ENCODE measurements around the gene VMAC.

VMAC gene

DNA sequence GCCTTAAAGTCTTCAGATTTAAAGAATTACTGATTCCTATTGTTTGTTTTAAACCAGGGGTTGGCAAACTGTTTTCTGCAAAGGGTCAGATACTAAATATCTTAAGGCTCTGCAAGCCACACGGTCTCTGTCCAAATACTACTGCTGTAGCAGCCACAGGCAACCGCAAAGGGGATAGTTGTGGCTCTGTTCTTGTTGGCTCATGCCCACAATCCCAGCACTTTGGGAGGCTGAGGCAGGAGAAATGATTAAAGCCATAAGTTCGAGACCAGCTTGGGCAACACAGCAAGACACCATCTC is 50.9 kb downstream of the VMAC start:
- DNase-seq, result no peak
- H3K4me3 Mint-ChIP-seq, result no peak overlapping the region
- peak overlapping the region; percentile 67 for H3K27ac Mint-ChIP-seq

DNA sequence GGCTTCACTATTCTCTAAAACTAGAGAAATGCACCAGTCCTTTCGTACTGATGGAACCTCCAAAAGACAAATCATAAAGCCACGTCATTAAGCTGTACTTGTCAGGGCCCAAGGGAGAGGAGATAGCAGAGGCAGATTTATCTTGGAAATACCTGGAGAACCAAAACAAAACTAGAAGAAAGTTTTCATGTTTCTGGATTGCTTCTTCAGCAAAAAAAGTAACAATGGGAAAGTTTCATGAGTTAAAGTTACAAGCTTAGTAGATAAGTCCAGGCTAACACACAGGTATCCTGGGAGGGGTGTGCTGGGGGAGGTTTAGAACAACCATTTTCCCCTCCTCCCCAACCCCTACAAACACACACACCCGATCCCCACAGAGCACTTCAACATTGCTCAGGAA is 51.7 kb downstream of the VMAC start:
- Mint-ChIP-seq H3K9me3 (no peaks in the 10 kb centered on the region), H3K4me1 (ENCODE audit: low read depth) (peaks cover 95% of the 10 kb centered on the region), H3K4me3 (no peak overlapping the region), H3K36me3 (ENCODE audit: low read depth) (peaks cover 60% of the 10 kb centered on the region), H3K27me3 (no peaks in the 10 kb centered on the region), H3K27ac (peak overlapping the region; percentile 1)
- DNase-seq, result no peak

More for the DNA sequence above, 50.9 kb downstream of the VMAC start:
- no peaks in the 10 kb centered on the region for H3K27me3 Mint-ChIP-seq
- peaks cover 95% of the 10 kb centered on the region for H3K4me1 Mint-ChIP-seq (ENCODE audit: low read depth)
- H3K9me3 Mint-ChIP-seq, result no peaks in the 10 kb centered on the region
- H3K36me3 Mint-ChIP-seq (ENCODE audit: low read depth), result peaks cover 67% of the 10 kb centered on the region

DNA sequence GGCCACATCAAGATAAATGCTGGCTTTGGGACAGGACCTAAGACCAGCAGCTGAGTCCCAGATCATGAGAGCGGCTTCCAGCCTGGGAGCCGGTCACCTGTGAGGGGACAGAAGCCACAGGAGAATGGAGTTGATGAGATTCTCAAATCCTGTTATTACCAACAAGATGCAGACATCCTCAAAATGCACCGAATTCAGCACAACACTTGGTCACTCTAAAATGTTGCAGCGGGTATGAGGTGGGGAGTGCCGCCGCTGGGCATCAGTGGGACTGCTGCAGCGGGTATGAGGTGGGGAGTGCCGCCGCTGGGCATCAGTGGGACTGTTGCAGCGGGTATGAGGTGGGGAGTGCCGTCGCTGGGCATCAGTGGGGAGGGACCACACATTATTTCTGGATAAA is 52.1 kb downstream of the VMAC start:
- H3K27me3 Mint-ChIP-seq, result no peaks in the 10 kb centered on the region
- H3K4me3 Mint-ChIP-seq, result no peak overlapping the region
- DNase-seq, result no peak
- peaks cover 95% of the 10 kb centered on the region for H3K4me1 Mint-ChIP-seq (ENCODE audit: low read depth)
- H3K9me3 Mint-ChIP-seq, result no peaks in the 10 kb centered on the region
- H3K27ac Mint-ChIP-seq, result no peak overlapping the region
- H3K36me3 Mint-ChIP-seq (ENCODE audit: low read depth), result peaks cover 57% of the 10 kb centered on the region

DNA sequence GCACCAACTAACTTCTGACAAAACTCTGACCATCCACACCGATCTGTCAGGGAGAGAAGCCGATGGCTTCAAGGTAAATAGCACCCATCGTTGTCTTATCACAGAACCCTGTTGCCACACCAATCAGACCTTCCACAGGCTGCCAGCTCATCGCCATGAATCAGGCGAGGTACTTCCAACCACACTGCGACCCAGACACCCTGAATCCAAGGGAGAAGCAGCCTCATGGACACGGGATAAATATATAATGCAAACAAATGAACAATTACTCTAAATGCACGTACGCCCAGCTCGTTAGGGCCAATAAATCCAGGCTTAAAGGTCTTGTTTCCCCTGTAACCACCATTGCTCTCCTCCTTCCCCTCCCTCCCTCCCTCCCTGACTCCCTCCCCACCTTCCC is 52.5 kb downstream of the VMAC start:
- DNase-seq, result no peak
- H3K27me3 Mint-ChIP-seq, result no peaks in the 10 kb centered on the region
- H3K4me1 Mint-ChIP-seq (ENCODE audit: low read depth), result peaks cover 95% of the 10 kb centered on the region
- no peak overlapping the region for H3K4me3 Mint-ChIP-seq
- H3K27ac Mint-ChIP-seq, result peak overlapping the region; percentile 45
- no peaks in the 10 kb centered on the region for H3K9me3 Mint-ChIP-seq
- peaks cover 57% of the 10 kb centered on the region for H3K36me3 Mint-ChIP-seq (ENCODE audit: low read depth)

DNA sequence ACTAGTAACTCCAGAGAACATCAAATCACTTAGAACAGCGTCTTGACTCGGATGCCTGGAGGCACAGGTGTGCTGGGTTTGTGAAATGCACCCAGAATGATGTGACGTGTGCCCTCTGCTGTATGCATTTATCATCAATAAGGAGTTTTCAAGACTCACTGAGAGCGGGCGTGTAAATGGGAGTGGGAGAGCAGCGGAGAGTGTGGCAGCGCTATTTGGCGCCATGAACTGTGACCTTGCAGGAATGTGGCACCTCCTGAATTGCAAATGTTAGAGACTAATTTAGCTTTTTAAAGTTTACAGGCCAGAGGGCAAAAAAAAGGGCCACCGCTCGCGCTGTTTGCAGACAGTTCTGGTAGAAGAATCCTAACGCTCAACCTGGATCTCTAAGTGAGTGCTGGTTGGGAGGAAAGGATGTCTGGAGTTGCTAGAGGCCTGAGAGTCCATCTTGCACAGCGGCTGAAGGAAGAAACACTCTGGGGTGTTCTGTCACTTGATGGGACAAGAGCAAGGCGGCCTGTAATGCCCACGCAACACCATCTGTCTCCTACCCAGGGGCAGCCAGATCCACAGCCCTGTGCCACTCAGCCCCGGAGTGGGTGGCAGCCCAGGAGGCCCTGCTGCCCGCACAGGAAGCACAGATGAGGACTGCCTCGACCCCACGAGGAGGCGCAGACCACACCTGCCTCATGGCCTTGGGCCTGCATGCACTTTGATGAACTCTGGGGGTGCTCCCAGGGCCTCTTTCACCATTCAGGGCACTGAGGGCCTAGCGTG is 53.6 kb downstream of the VMAC start:
- H3K27ac Mint-ChIP-seq, result peak overlapping the region; percentile 84
- peaks cover 95% of the 10 kb centered on the region for H3K4me1 Mint-ChIP-seq (ENCODE audit: low read depth)
- H3K4me3 Mint-ChIP-seq, result no peak overlapping the region
- no peak for DNase-seq
- peaks cover 46% of the 10 kb centered on the region for H3K36me3 Mint-ChIP-seq (ENCODE audit: low read depth)
- no peaks in the 10 kb centered on the region for H3K9me3 Mint-ChIP-seq
- H3K27me3 Mint-ChIP-seq, result no peaks in the 10 kb centered on the region

DNA sequence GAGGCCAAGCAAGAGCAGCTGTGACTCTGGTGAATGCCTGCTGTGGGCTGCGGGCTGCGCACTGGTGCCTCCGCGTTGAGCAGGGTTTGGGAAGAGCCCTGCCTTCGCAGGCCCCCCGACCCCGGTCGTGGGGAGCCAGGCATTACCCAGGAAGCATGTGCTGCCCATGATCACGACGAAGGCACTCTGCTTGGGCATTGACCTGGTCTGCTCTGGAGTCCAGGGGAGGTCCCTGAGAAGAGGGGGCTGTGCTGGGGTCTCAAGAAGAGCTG is 54.1 kb downstream of the VMAC start:
- H3K4me1 Mint-ChIP-seq (ENCODE audit: low read depth), result peaks cover 95% of the 10 kb centered on the region
- H3K36me3 Mint-ChIP-seq (ENCODE audit: low read depth), result peaks cover 46% of the 10 kb centered on the region
- H3K4me3 Mint-ChIP-seq, result no peak overlapping the region
- H3K27ac Mint-ChIP-seq, result peak overlapping the region; percentile 84
- H3K9me3 Mint-ChIP-seq, result no peaks in the 10 kb centered on the region
- no peak for DNase-seq
- H3K27me3 Mint-ChIP-seq, result no peaks in the 10 kb centered on the region

DNA sequence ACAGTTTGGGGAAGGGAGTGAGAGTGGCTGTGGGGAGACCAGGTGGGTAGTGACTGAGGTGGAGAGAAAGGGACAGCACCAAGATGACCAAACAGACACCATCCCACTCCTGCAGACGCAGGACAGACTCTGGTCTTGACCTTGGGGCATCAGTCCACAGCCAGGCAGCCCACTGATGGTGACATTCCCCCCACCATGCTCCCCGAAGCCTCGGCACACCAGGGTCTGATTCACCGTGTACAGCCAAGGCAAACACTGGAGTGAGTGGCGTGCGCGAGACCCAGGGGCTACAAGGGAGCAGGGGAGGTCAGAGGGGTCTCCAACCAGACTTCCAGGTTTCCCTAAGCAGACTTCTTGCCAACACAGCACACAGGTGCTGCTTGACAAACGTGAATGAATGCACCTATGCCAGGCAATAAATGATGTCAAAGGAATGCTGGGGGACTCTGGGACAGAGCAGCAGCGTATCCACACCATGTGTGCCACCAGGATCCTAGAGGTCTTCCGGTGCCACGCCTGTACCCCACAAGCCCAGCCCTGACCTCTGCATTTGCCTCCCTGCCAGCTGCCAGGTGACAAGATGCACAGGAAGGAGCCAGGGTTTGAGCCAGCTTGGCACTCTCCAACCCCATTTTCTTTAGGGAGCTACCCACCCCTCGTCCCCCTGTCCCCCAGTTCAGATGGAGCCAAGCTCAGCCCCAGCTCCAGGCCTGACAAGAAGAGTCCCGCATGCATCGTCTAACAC is 54.8 kb downstream of the VMAC start:
- Mint-ChIP-seq H3K27ac (peak overlapping the region; percentile 84), H3K4me3 (no peak overlapping the region), H3K4me1 (ENCODE audit: low read depth) (peaks cover 95% of the 10 kb centered on the region), H3K36me3 (ENCODE audit: low read depth) (peaks cover 44% of the 10 kb centered on the region), H3K9me3 (no peaks in the 10 kb centered on the region), H3K27me3 (no peaks in the 10 kb centered on the region)
- no peak for DNase-seq
